ENCODE data around the gene ABCG1. TPM values are rescaled to one million over a fixed set of nuclear protein-coding genes. Genes with fewer than 3 reads are reported as not detected.

Gene ABCG1
- total and polyA plus RNA-seq, 2 donors (not counting 3 experiments of a cell fraction or from before 2014, with no cell fraction given): 6.7 to 19.6 TPM

GRCh38 chr21:42264245-42265195 is 45.6 kb downstream of the ABCG1 start:
- no peaks in the 10 kb centered on the region for H3K36me3 ChIP-seq (ENCODE audit: control insufficient read depth in 2 of 2, extremely low read depth in 1 of 2, insufficient read depth in 2 of 2, low read length in 2 of 2)
- H3K9me3 ChIP-seq (replicated peaks; ENCODE audit: control insufficient read depth, insufficient read depth, low read length): no peaks in the 10 kb centered on the region
- no peaks in the 10 kb centered on the region for H4K20me1 ChIP-seq (replicated peaks; ENCODE audit: control insufficient read depth, extremely low read depth, insufficient read depth, low read length)
- DNase-seq (ENCODE audit: low read depth, low spot score) (no peak), FAIRE-seq (peak; percentile 24)
- ChIA-PET POLR2A (interaction anchor here (1.1 kb wide), 1 partner anchor 13 kb away, joined by 4 read pairs; no protein-coding TSS in a partner anchor), CTCF (interaction anchor here (0.7 to 2.1 kb wide), 3 partner anchors 31 to 119 kb away, joined by 3 to 10 read pairs (median 7); no protein-coding TSS in a partner anchor)
- BruUV-seq (replicated peaks): no TSS peak
- TF ChIP-seq GATA2 (IDR thresholded peaks at IDR 0.05; ENCODE audit: insufficient read depth, insufficient read length, low read depth, low read length): no peak
- TF ChIP-seq MAX (IDR thresholded peaks at IDR 0.05; ENCODE audit: insufficient read depth, insufficient read length): no peak
- no peak for TF ChIP-seq CTCF (IDR thresholded peaks at IDR 0.05; ENCODE audit: extremely low read depth in 1 of 2, insufficient read depth in 1 of 2, low read depth in 1 of 2, low read length in 2 of 2)
- TF ChIP-seq POLR2AphosphoS5 (IDR thresholded peaks at IDR 0.05; ENCODE audit: insufficient read depth, low read depth, low read length): no peak
- TF ChIP-seq EZH2 (IDR thresholded peaks at IDR 0.05; ENCODE audit: borderline replicate concordance, low read depth, low read length, severe bottlenecking): no peak
- no peak for TF ChIP-seq FOS (IDR thresholded peaks at IDR 0.05; ENCODE audit: borderline replicate concordance, insufficient read depth, low read length)
- no peak for TF ChIP-seq MYC (IDR thresholded peaks at IDR 0.05; ENCODE audit: low read depth, low read length)
- TF ChIP-seq JUN (IDR thresholded peaks at IDR 0.05; ENCODE audit: borderline replicate concordance, insufficient read depth, insufficient read length, low read depth): no peak
- no peak for TF ChIP-seq POLR2A (IDR thresholded peaks at IDR 0.05; ENCODE audit: low read depth, low read length)
- intact Hi-C loops (cut with micrococcal nuclease): no loop called here
- peaks cover 25% of the 10 kb centered on the region for H3K4me1 ChIP-seq (ENCODE audit: control insufficient read depth, extremely low read depth, insufficient read depth, low read length)
- H3K4me3 ChIP-seq (replicated peaks in 1 of 3; ENCODE audit: insufficient read depth in 1 of 3, low read depth in 1 of 3, low read length in 3 of 3): no peak overlapping the region
- no peaks in the 10 kb centered on the region for H3K9me1 ChIP-seq (replicated peaks; ENCODE audit: control insufficient read depth, extremely low read depth, insufficient read depth, low read length)
- peak overlapping the region; percentile 61 for H3K4me2 ChIP-seq (ENCODE audit: insufficient read depth, low read length)
- H3K27me3 ChIP-seq (ENCODE audit: control insufficient read depth in 2 of 2, insufficient read depth in 2 of 2, low read length in 2 of 2): no peaks in the 10 kb centered on the region
- H3K79me2 ChIP-seq (ENCODE audit: control insufficient read depth, insufficient read depth, low read length): no peaks in the 10 kb centered on the region
- no peak overlapping the region for H2AFZ ChIP-seq (ENCODE audit: low read depth, low read length)
- no peak overlapping the region for H3K9ac ChIP-seq (replicated peaks; ENCODE audit: extremely low read depth, insufficient read depth, low read length)
- dilution Hi-C loops (cut with MboI; ENCODE audit: extremely low pct_ligation_motif_present, low sequenced_read_pairs): no loop called here
- H3K27ac ChIP-seq (ENCODE audit: insufficient read depth, low read depth, low read length): peak overlapping the region; percentile 93

Data from endothelial cell of umbilical vein (primary cell).